HUES64 (cell line): Measurements from ENCODE around the gene FHL3.

ENCODE experiments used
- H3K27ac ChIP-seq: 2 replicates; pipeline ENCODE4 v1.7.0; 2013; ENCODE audit warnings: low read depth, low read length, inconsistent platforms
- H3K27me3 ChIP-seq: 2 replicates; pipeline ENCODE4 v1.6.1; 2013; ENCODE audit warnings: mild to moderate bottlenecking, low read length; ENCODE audit not compliant: insufficient read depth
- H3K36me3 ChIP-seq: 2 replicates; pipeline ENCODE4 v1.6.1; 2013; ENCODE audit warnings: mild to moderate bottlenecking, low read length; ENCODE audit not compliant: insufficient read depth
- H3K4me1 ChIP-seq: 2 replicates; pipeline ENCODE4 v1.6.1; 2013; ENCODE audit warnings: mild to moderate bottlenecking, low read length, moderate library complexity; ENCODE audit not compliant: insufficient read depth
- H3K4me3 ChIP-seq: 2 replicates; pipeline ENCODE4 v1.5.1; 2013; ENCODE audit warnings: mild to moderate bottlenecking, low read length, moderate library complexity
- H3K9ac ChIP-seq: 2 replicates; pipeline ENCODE4 v1.6.1; 2013; ENCODE audit warnings: mild to moderate bottlenecking, low read depth, low read length
- H3K9me3 ChIP-seq: 2 replicates; pipeline ENCODE4 v1.6.1; 2013; ENCODE audit warnings: low read depth, low read length; ENCODE audit not compliant: insufficient read depth
- WGBS: fragments of 150-250, 120-280 bp; methylation state at CpG from one replicate; pipeline ENCODE4 v1.1.7; 2013; ENCODE audit warnings: missing lambda C conversion rate; 5-methylcytosine and 5-hydroxymethylcytosine counted together

FHL3 gene

GRCh38 chr1:38030596-38031512, 25.5 kb upstream of the FHL3 start:
- 93% methylated on average over 17 of the region's 17 CpGs for WGBS
- H3K27ac ChIP-seq = 0 out of 2 replicates have a peak overlapping the region, but pooled peaks have one; percentile 22
- no peak overlapping the region for H3K4me3 ChIP-seq
- H3K9me3 ChIP-seq = no peaks in the 10 kb centered on the region
- no peak overlapping the region for H3K9ac ChIP-seq
- H3K4me1 ChIP-seq = peaks cover 36% of the 10 kb centered on the region
- peaks cover 9% of the 10 kb centered on the region for H3K36me3 ChIP-seq
- no peaks in the 10 kb centered on the region for H3K27me3 ChIP-seq

DNA sequence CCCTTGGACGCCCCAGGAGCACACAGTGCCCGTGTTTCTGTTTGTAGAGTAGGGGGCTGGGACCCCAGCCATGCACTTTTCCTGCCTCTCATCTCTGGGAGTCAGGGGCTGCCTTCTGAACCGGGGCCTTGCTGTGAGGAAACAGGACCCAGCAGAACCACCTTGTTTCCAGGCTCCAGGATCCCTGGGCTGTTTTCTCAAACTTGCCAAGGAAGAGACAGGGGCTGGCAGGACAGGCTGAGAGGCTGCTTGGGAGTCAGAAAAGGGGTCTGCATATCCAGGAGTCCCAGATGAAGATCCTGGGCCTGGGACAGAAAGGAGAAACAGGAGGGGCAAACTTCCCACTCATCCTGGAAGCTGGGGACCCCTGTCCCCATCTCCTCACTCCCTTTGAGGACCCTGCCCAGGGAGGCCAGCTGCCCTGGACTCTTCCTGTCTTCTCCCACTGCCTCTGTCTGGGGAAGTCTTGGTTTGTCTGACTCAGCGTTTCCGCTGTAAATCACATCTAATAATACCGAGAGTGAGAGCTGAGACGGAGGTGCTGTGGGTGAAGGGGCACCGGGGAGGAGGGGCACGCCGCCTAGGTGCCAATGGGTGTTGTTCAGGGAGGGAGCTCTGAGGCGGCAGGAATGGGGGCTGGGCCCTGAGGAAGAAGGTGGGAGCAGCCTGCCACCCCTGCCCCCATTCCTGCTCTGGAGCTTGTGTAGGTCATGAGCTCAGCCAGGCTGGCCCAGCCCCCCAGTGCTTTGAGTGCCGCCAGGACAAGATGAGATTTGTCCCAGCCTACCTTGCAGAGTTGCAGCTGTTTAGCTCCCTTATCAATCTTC, 24.6 kb upstream of the FHL3 start:
- no peaks in the 10 kb centered on the region for H3K9me3 ChIP-seq
- H3K27me3 ChIP-seq = no peaks in the 10 kb centered on the region
- 42% methylated on average over 12 of the region's 12 CpGs for WGBS
- H3K27ac ChIP-seq = peak overlapping the region; percentile 56
- peaks cover 36% of the 10 kb centered on the region for H3K4me1 ChIP-seq
- H3K36me3 ChIP-seq = peaks cover 18% of the 10 kb centered on the region
- H3K4me3 ChIP-seq = no peak overlapping the region; the same call in 1 of the 2 replicates
- H3K9ac ChIP-seq = peak overlapping the region; percentile 11; the same call in 1 of the 2 replicates

- no peak overlapping the region; the same call in 1 of the 2 replicates for H3K4me3 ChIP-seq
- 21% methylated on average over 23 of the region's 23 CpGs for WGBS
- 0 out of 2 replicates have a peak overlapping the region, but pooled peaks have one; percentile 11 for H3K9ac ChIP-seq
Measured at GRCh38 chr1:38029081-38029681, 23.9 kb upstream of the FHL3 start.

DNA sequence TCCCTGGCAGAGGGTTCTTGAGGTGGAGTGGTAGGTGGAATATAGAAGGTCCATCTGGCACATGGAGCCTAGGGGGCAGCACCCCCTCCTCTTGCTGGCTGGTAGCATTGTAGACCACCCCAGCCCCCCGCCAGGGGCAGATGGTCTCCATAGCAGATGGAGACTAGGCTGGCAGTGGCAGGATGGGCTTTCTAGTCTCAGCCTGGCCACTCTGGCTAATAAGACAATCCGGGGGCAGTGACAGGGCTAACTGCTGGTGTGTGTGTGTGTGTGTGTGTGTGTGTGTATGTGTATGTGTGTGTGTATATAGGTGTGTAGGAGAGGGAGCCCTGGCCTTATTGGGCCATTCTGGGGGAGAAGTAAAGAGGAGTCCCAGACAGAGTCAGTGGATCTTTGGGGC, 23.4 kb upstream of the FHL3 start:
- peaks cover 29% of the 10 kb centered on the region for H3K36me3 ChIP-seq
- 77% methylated on average over 2 of the region's 2 CpGs for WGBS
- peaks cover 36% of the 10 kb centered on the region for H3K4me1 ChIP-seq
- no peaks in the 10 kb centered on the region for H3K27me3 ChIP-seq
- H3K4me3 ChIP-seq = no peak overlapping the region
- H3K27ac ChIP-seq = no peak overlapping the region
- no peak overlapping the region for H3K9ac ChIP-seq
- no peaks in the 10 kb centered on the region for H3K9me3 ChIP-seq

More at GRCh38 chr1:38029081-38029681, 23.9 kb upstream of the FHL3 start:
- H3K36me3 ChIP-seq = peaks cover 24% of the 10 kb centered on the region
- no peaks in the 10 kb centered on the region for H3K27me3 ChIP-seq
- no peaks in the 10 kb centered on the region for H3K9me3 ChIP-seq
- H3K27ac ChIP-seq = peak overlapping the region; percentile 56
- peaks cover 36% of the 10 kb centered on the region for H3K4me1 ChIP-seq

- no peaks in the 10 kb centered on the region for H3K27me3 ChIP-seq
- peaks cover 36% of the 10 kb centered on the region for H3K4me1 ChIP-seq
- no peaks in the 10 kb centered on the region for H3K9me3 ChIP-seq
- H3K27ac ChIP-seq = 0 out of 2 replicates have a peak overlapping the region, but pooled peaks have one; percentile 15
- H3K9ac ChIP-seq = no peak overlapping the region
- WGBS = 55% methylated on average over 2 of the region's 3 CpGs
- peaks cover 34% of the 10 kb centered on the region for H3K36me3 ChIP-seq
- H3K4me3 ChIP-seq = no peak overlapping the region
Measured at GRCh38 chr1:38028105-38028591, 22.8 kb upstream of the FHL3 start.

- Histone ChIP-seq H3K27me3 (no peaks in the 10 kb centered on the region), H3K9ac (no peak overlapping the region), H3K27ac (0 out of 2 replicates have a peak overlapping the region, but pooled peaks have one; percentile 15), H3K4me1 (peaks cover 36% of the 10 kb centered on the region), H3K4me3 (no peak overlapping the region), H3K9me3 (no peaks in the 10 kb centered on the region), H3K36me3 (peaks cover 41% of the 10 kb centered on the region)
- whole genome bisulfite sequencing = 89% methylated on average over 19 of the region's 19 CpGs
Measured at GRCh38 chr1:38027201-38028104, 22.1 kb upstream of the FHL3 start.

DNA sequence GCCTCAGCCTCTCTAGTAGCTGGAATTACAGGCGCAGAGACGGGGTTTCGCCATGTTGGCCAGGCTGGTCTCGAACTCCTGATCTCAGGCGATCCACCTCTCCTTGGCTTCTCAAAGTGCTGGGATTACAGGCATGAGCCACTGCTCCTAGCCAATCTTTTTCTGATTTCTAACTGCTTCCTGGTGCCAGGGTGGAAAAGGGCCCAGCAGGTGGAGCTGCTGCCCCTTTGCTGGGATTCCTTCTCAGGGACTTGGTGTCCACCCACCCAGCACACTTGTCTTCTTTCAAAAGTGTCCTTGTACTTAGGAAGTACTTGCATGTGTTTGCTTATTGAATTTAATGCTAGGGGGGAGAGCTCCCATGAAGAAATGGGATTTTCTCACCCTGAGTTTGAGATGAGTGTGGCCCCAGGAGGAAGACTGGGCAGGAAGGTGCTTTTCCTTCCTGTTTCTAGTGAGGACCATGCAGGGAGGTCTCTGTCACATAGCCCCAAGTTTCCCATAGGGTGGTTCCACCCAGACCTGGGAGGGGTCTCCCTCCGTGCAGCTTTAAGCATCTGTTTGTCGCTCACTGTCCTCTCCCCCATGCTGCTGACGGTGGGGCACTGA, 21.4 kb upstream of the FHL3 start:
- peaks cover 49% of the 10 kb centered on the region for H3K36me3 ChIP-seq
- 87% methylated on average over 8 of the region's 8 CpGs for WGBS

DNA sequence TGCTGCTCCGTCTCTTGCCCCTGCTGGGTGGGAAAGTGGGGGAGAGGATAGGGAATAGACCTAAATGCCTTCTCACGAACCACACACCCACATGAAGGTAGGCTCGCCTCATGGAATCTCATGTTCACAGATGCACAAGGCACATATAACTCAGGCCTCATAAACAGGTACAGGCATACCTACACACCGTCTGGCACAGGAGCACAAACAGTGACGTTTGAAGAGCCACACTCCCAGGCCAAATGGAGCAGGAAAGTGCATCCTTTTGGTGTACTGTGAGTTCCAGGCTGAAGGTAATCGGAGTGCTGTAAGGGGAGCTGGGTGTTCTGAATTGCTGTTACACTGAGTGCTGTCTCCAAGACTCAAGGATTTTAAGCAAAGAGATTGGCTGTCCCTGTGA, 20.4 kb upstream of the FHL3 start:
- WGBS = 90% methylated on average over 6 of the region's 6 CpGs
- Histone ChIP-seq H3K9ac (no peak overlapping the region), H3K4me1 (peaks cover 32% of the 10 kb centered on the region), H3K36me3 (peaks cover 57% of the 10 kb centered on the region), H3K27ac (no peak overlapping the region), H3K9me3 (no peaks in the 10 kb centered on the region), H3K4me3 (no peak overlapping the region), H3K27me3 (no peaks in the 10 kb centered on the region)

More for the DNA sequence above, 21.4 kb upstream of the FHL3 start:
- H3K4me1 ChIP-seq = peaks cover 36% of the 10 kb centered on the region
- no peak overlapping the region for H3K27ac ChIP-seq
- H3K4me3 ChIP-seq = no peak overlapping the region
- H3K27me3 ChIP-seq = no peaks in the 10 kb centered on the region
- H3K9me3 ChIP-seq = no peaks in the 10 kb centered on the region
- H3K9ac ChIP-seq = no peak overlapping the region

- H3K4me1 ChIP-seq = peaks cover 28% of the 10 kb centered on the region
- no peak overlapping the region for H3K4me3 ChIP-seq
- H3K9me3 ChIP-seq = no peaks in the 10 kb centered on the region
- H3K36me3 ChIP-seq = peaks cover 61% of the 10 kb centered on the region
- WGBS = 97% methylated on average over 2 of the region's 2 CpGs
- no peak overlapping the region for H3K27ac ChIP-seq
- H3K27me3 ChIP-seq = no peaks in the 10 kb centered on the region
- no peak overlapping the region for H3K9ac ChIP-seq
Measured at GRCh38 chr1:38025233-38025632, 19.9 kb upstream of the FHL3 start.
